IMR-90 (cell line): ENCODE data around the gene AARS1. TPM values are rescaled to one million over a fixed set of nuclear protein-coding genes. Genes with fewer than 3 reads are reported as not detected.

ENCODE experiments used
- ATAC-seq: fragments of 200-7000 bp; cut with Tn5 transposase; 2 replicates; pipeline ENCODE4 v1.9.1; 2020; ENCODE audit warnings: low read depth, mild to moderate bottlenecking, moderate library complexity
- BruUV-seq: library from RNA; stranded (reverse); fragments of 400-500 nt; replicated peaks from 2 replicates; lab custom pipeline; 2021; lab: Mats Ljungman, UMichigan
- CTCF ChIA-PET: fragments of 300-600 bp; formaldehyde crosslinking; extraction: SDS; loops from one replicate; lab custom pipeline; 2021; ENCODE audit warnings: antibody characterized with exemption; lab: Yijun Ruan, JAX
- POLR2A ChIA-PET: fragments of 300-600 bp; sonication (Branson Sonifier 250); formaldehyde crosslinking; loops from one replicate; lab custom pipeline; 2022; ENCODE audit warnings: antibody characterized with exemption; ENCODE audit not compliant: unreplicated experiment; lab: Charles Lee
- DNase-seq: peaks from one replicate; pipeline ENCODE4 v3.0.0; 2013
- H2AFZ ChIP-seq: replicated peaks from 2 replicates; pipeline ENCODE3; 2013; ENCODE audit warnings: low read length, mild to moderate bottlenecking; ENCODE audit not compliant: poor library complexity
- H2AK5ac ChIP-seq: 2 replicates; pipeline ENCODE4 v1.6.1; 2013; ENCODE audit warnings: low read depth, low read length, inconsistent platforms
- H2AK9ac ChIP-seq: replicated peaks from 2 replicates; pipeline ENCODE3; 2013; ENCODE audit warnings: mild to moderate bottlenecking, low read depth, low read length, moderate library complexity; ENCODE audit not compliant: poor library complexity
- H2BK120ac ChIP-seq: 2 replicates; pipeline ENCODE4 v1.6.1; 2013; ENCODE audit warnings: low read depth, low read length, inconsistent platforms
- H2BK15ac ChIP-seq: 3 replicates; pipeline ENCODE4 v1.6.1; 2013; ENCODE audit warnings: low read depth, low read length, inconsistent platforms
- H2BK20ac ChIP-seq: 2 replicates; pipeline ENCODE4 v1.6.1; 2013; ENCODE audit warnings: low read depth, mild to moderate bottlenecking, inconsistent platforms, low read length, moderate library complexity
- H2BK5ac ChIP-seq: 2 replicates; pipeline ENCODE4 v1.6.1; 2013; ENCODE audit warnings: mild to moderate bottlenecking, low read depth, low read length, inconsistent platforms; ENCODE audit not compliant: poor library complexity, severe bottlenecking
- H3K14ac ChIP-seq: replicated peaks from 2 replicates; pipeline ENCODE4 v1.6.1; 2013; ENCODE audit warnings: low read depth, low read length, inconsistent platforms
- H3K18ac ChIP-seq: 2 replicates; pipeline ENCODE4 v1.6.1; 2013; ENCODE audit warnings: low read depth, low read length, control low read depth
- H3K23ac ChIP-seq: 2 replicates; pipeline ENCODE4 v1.6.1; 2013; ENCODE audit warnings: low read depth, low read length, inconsistent platforms
- H3K27ac ChIP-seq: 2 replicates; pipeline ENCODE4 v1.5.1; 2013; ENCODE audit warnings: mild to moderate bottlenecking, control low read depth, low read length; ENCODE audit not compliant: insufficient read depth
- H3K27me3 ChIP-seq: 2 replicates; pipeline ENCODE4 v1.6.1; 2013; ENCODE audit warnings: low read length; ENCODE audit not compliant: control insufficient read depth, insufficient read depth
- H3K36me3 ChIP-seq: 2 replicates; pipeline ENCODE4 v1.6.1; 2013; ENCODE audit warnings: low read length, mixed read lengths; ENCODE audit not compliant: control insufficient read depth, insufficient read depth
- H3K4ac ChIP-seq: 2 replicates; pipeline ENCODE4 v1.6.1; 2013; ENCODE audit warnings: low read depth, low read length, inconsistent platforms
- H3K4me1 ChIP-seq: 2 replicates; pipeline ENCODE4 v1.6.1; 2013; ENCODE audit warnings: low read length, mixed read lengths; ENCODE audit not compliant: control insufficient read depth, insufficient read depth
- H3K4me2 ChIP-seq: 2 replicates; pipeline ENCODE4 v1.6.1; 2013; ENCODE audit warnings: low read depth, mild to moderate bottlenecking, control low read depth, low read length, moderate library complexity
- H3K4me3 ChIP-seq: 2 replicates; pipeline ENCODE4 v1.5.1; 2013; ENCODE audit warnings: low read depth, mild to moderate bottlenecking, control low read depth, low read length, moderate library complexity; ENCODE audit not compliant: insufficient read depth
- H3K56ac ChIP-seq: 2 replicates; pipeline ENCODE4 v1.6.1; 2013; ENCODE audit warnings: low read length, inconsistent platforms; ENCODE audit not compliant: insufficient read depth; ENCODE audit errors: extremely low read depth
- H3K79me1 ChIP-seq, 2 experiments: 2 replicates each; pipeline ENCODE4 v1.6.1; 2013; ENCODE audit warnings: low read length in 2 of 2, inconsistent platforms in 1 of 2, low read depth in 1 of 2
- H3K9ac ChIP-seq: 2 replicates; pipeline ENCODE4 v1.6.1; 2013; ENCODE audit warnings: low read depth, low read length, control low read depth
- H3K9me1 ChIP-seq: 2 replicates; pipeline ENCODE4 v1.6.1; 2013; ENCODE audit warnings: low read length, inconsistent platforms; ENCODE audit not compliant: insufficient read depth
- H3K9me3 ChIP-seq: 2 replicates; pipeline ENCODE4 v1.6.1; 2013; ENCODE audit warnings: low read length; ENCODE audit not compliant: control insufficient read depth, insufficient read depth
- H4K20me1 ChIP-seq: 2 replicates; pipeline ENCODE4 v1.6.1; 2013; ENCODE audit warnings: low read length, inconsistent platforms; ENCODE audit not compliant: insufficient read depth
- H4K5ac ChIP-seq: 2 replicates; pipeline ENCODE4 v1.6.1; 2013; ENCODE audit warnings: mild to moderate bottlenecking, low read depth, low read length, control low read depth
- H4K8ac ChIP-seq, 2 experiments: 2 replicates each; pipeline ENCODE4 v1.6.1; 2013; ENCODE audit warnings: low read depth in 2 of 2, low read length in 2 of 2, control low read depth in 1 of 2, inconsistent platforms in 1 of 2
- H4K91ac ChIP-seq: 2 replicates; pipeline ENCODE4 v1.6.1; 2013; ENCODE audit warnings: low read depth, low read length, inconsistent platforms; ENCODE audit not compliant: insufficient read depth
- RAD21 ChIP-seq: IDR thresholded peaks from 2 replicates; pipeline ENCODE4 v1.6.1; 2012; ENCODE audit warnings: low read length, improper control_type of control experiment
- RCOR1 ChIP-seq: IDR thresholded peaks from 2 replicates; pipeline ENCODE4 v1.6.1; 2012; ENCODE audit warnings: mild to moderate bottlenecking, low read length, improper control_type of control experiment; ENCODE audit not compliant: insufficient replicate concordance
- SMC3 ChIP-seq: fragments of 150-350 bp; IDR thresholded peaks from 2 replicates; pipeline ENCODE4 v1.6.1; 2016; ENCODE audit warnings: low read depth, mild to moderate bottlenecking, antibody characterized with exemption, low read length, moderate library complexity
- WGBS, 2 experiments: methylation state at CpG; one replicate each; pipeline versions ENCODE4 v1.1.5 to v1.1.7; 2013; ENCODE audit warnings: missing lambda C conversion rate in 2 of 2; ENCODE audit not compliant: insufficient read length in 1 of 2; ENCODE audit errors: extremely low coverage in 2 of 2; 5-methylcytosine and 5-hydroxymethylcytosine counted together
- dilution Hi-C: fragments of 300-500 bp; cut with HindIII; formaldehyde crosslinking; loops from one replicate; pipeline ENCODE4 v1.14.3; 2018; ENCODE audit warnings: low sequenced_read_pairs; ENCODE audit not compliant: unreplicated experiment
- in situ Hi-C: fragments of 300-500 bp; cut with MboI; formaldehyde crosslinking; loops from 3 replicates; pipeline ENCODE4 v1.14.3; 2019; ENCODE audit warnings: low sequenced_read_pairs, inconsistent platforms, mixed read lengths
- intact Hi-C: fragments of 100-400 bp; cut with micrococcal nuclease; formaldehyde crosslinking; loops from 2 replicates; pipeline ENCODE4 v1.10.0; 2022
- polyA plus RNA-seq, 3 experiments: library from polyadenylated mRNA; depleted of rRNA; stranded (reverse); fragments of >200 nt; gene quantifications; 2 replicates each; pipeline ENCODE4 v1.2.3, GENCODE V29; 2012; ENCODE audit warnings: low replicate concordance in 1 of 3
- total RNA-seq: library from RNA; depleted of rRNA; stranded (reverse); fragments of >200 nt; gene quantifications from 2 replicates; pipeline ENCODE4 v1.2.3, GENCODE V29; 2012
- TF ChIP-seq, protein P1 (sequence below): conservative IDR thresholded peaks from 2 replicates; pipeline ENCODE4 v1.5.1; 2012; ENCODE audit warnings: mild to moderate bottlenecking, low read depth, low read length, improper control_type of control experiment

Gene AARS1
- total and polyA plus RNA-seq, 2 of the 4 experiments (the other 2 are of a cell fraction) = 104 to 139 TPM

DNA sequence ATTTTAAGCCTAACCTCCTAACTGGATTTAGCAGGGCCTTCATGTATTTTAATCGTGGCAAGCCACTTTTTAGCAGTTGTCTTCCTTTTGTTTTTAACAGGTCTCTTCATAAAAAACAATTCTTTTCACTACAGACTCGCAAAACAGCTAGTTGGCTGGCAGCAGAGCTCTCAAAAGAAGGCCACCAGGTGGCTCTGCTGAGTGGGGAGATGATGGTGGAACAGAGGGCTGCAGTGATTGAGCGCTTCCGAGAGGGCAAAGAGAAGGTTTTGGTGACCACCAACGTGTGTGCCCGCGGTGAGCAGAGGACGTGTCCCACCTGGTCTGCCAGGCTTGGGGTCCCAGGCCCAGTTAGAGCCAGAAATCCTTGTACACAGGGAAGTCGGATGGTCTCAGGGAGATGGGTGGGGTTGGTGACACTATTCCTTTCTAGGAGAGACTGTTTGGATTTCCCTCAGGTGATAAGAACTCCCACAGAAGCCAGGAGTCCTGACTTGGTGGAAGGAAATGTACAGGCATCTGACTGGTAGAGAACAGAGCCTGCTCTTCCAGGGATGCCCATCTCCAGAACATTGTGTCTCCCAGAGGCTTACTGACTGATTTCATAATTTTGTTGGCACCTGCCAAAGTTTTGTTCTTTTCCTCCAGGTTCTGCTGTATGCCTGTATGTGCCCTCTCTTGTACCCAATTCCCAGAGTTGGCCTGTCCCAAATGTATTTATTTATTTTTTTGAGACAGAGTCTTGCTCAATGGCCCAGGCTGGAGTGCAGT is 42.5 kb upstream of the AARS1 start:
- TF ChIP-seq, protein P1, sequence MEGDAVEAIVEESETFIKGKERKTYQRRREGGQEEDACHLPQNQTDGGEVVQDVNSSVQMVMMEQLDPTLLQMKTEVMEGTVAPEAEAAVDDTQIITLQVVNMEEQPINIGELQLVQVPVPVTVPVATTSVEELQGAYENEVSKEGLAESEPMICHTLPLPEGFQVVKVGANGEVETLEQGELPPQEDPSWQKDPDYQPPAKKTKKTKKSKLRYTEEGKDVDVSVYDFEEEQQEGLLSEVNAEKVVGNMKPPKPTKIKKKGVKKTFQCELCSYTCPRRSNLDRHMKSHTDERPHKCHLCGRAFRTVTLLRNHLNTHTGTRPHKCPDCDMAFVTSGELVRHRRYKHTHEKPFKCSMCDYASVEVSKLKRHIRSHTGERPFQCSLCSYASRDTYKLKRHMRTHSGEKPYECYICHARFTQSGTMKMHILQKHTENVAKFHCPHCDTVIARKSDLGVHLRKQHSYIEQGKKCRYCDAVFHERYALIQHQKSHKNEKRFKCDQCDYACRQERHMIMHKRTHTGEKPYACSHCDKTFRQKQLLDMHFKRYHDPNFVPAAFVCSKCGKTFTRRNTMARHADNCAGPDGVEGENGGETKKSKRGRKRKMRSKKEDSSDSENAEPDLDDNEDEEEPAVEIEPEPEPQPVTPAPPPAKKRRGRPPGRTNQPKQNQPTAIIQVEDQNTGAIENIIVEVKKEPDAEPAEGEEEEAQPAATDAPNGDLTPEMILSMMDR = peak; percentile 31
- no peak for TF ChIP-seq RCOR1
- peak; percentile 38; the same call in 1 of the 2 replicates for TF ChIP-seq SMC3
- peak; percentile 15; the same call in 1 of the 2 replicates for TF ChIP-seq RAD21
- no peak overlapping the region for H3K14ac ChIP-seq
- H3K4me1 ChIP-seq = no peaks in the 10 kb centered on the region
- CTCF ChIA-PET = no interaction called here
- H2BK5ac ChIP-seq = no peak overlapping the region
- H3K36me3 ChIP-seq = peaks cover 44% of the 10 kb centered on the region
- no peak overlapping the region for H3K9ac ChIP-seq
- no peak overlapping the region for H4K8ac ChIP-seq
- H3K79me1 ChIP-seq = peaks cover 0 to 3% of the 10 kb centered on the region in 2 experiments; a peak in 2 of 4 replicates
- H4K20me1 ChIP-seq = no peaks in the 10 kb centered on the region
- H3K4me3 ChIP-seq = no peak overlapping the region
- H3K27me3 ChIP-seq = no peaks in the 10 kb centered on the region
- H3K23ac ChIP-seq = no peak overlapping the region
- H3K9me3 ChIP-seq = no peaks in the 10 kb centered on the region
- no peak overlapping the region for H4K5ac ChIP-seq
- no peak overlapping the region for H2AK9ac ChIP-seq
- H4K91ac ChIP-seq = no peak overlapping the region
- no peak overlapping the region for H2AFZ ChIP-seq
- no peak overlapping the region for H3K56ac ChIP-seq
- peaks cover 3% of the 10 kb centered on the region for H3K9me1 ChIP-seq
- intact Hi-C loops = no loop called here
- ATAC-seq = peak; percentile 68
- no peak overlapping the region for H2BK15ac ChIP-seq
- no TSS peak for BruUV-seq
- H2BK20ac ChIP-seq = no peak overlapping the region
- in situ Hi-C loops = no loop called here
- H3K27ac ChIP-seq = no peak overlapping the region
- no peak overlapping the region for H3K4ac ChIP-seq
- H2BK120ac ChIP-seq = no peak overlapping the region
- no peak overlapping the region for H2AK5ac ChIP-seq
- no peak overlapping the region for H3K4me2 ChIP-seq
- no peak overlapping the region for H3K18ac ChIP-seq
- dilution Hi-C loops = no loop called here
- DNase-seq = no peak
- POLR2A ChIA-PET = no interaction called here
- 60% methylated on average over 3 of the region's 9 CpGs; no CpG with 5 or more reads in 1 of the 2 experiments for WGBS, 2 experiments
